Measurements from ENCODE around the gene TSPAN15. TPM values are rescaled to one million over a fixed set of nuclear protein-coding genes. Genes with fewer than 3 reads are reported as not detected.

TSPAN15 gene
- total and polyA plus RNA-seq, 2 donors (not counting 1 experiment from before 2014, with no cell fraction given), result 0.56 to 2.6 TPM

GRCh38 chr10:69418052-69418752 is 33.1 kb upstream of the TSPAN15 start:
- H3K27ac ChIP-seq (ENCODE audit: insufficient read depth, low read length), result no peak overlapping the region
- no peak for DNase-seq (ENCODE audit: low read depth in 2 of 2)
- TF ChIP-seq, protein P1, sequence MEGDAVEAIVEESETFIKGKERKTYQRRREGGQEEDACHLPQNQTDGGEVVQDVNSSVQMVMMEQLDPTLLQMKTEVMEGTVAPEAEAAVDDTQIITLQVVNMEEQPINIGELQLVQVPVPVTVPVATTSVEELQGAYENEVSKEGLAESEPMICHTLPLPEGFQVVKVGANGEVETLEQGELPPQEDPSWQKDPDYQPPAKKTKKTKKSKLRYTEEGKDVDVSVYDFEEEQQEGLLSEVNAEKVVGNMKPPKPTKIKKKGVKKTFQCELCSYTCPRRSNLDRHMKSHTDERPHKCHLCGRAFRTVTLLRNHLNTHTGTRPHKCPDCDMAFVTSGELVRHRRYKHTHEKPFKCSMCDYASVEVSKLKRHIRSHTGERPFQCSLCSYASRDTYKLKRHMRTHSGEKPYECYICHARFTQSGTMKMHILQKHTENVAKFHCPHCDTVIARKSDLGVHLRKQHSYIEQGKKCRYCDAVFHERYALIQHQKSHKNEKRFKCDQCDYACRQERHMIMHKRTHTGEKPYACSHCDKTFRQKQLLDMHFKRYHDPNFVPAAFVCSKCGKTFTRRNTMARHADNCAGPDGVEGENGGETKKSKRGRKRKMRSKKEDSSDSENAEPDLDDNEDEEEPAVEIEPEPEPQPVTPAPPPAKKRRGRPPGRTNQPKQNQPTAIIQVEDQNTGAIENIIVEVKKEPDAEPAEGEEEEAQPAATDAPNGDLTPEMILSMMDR (conservative IDR thresholded peaks at IDR 0.05 in 1 of 2, IDR thresholded peaks at IDR 0.05 in 1 of 2; ENCODE audit: low read depth in 1 of 2, low read length in 2 of 2), result no peak
- no peak for TF ChIP-seq EZH2 (IDR thresholded peaks at IDR 0.05; ENCODE audit: low read length, missing control alignments)
- H3K79me2 ChIP-seq (ENCODE audit: control insufficient read depth, insufficient read depth, low read length), result no peaks in the 10 kb centered on the region
- no peaks in the 10 kb centered on the region for H4K20me1 ChIP-seq (ENCODE audit: control insufficient read depth, extremely low read depth, insufficient read depth, low read length)
- H3K36me3 ChIP-seq (ENCODE audit: control insufficient read depth, insufficient read depth, low read length), result no peaks in the 10 kb centered on the region
- H3K4me2 ChIP-seq (ENCODE audit: extremely low read depth, insufficient read depth, low read length), result no peak overlapping the region
- no peaks in the 10 kb centered on the region for H3K4me1 ChIP-seq (ENCODE audit: control insufficient read depth, extremely low read depth, insufficient read depth, low read length)
- H3K9ac ChIP-seq (ENCODE audit: insufficient read depth, low read length), result no peak overlapping the region
- no peak overlapping the region for H2AFZ ChIP-seq (ENCODE audit: low read length)
- H3K4me3 ChIP-seq (replicated peaks in 1 of 4; ENCODE audit: control extremely low read depth in 1 of 4, insufficient read depth in 1 of 4, low read depth in 3 of 4, low read length in 4 of 4), result no peak overlapping the region
- peaks cover 7% of the 10 kb centered on the region for H3K27me3 ChIP-seq (ENCODE audit: control insufficient read depth, insufficient read depth, low read length)
- H3K9me3 ChIP-seq (ENCODE audit: control insufficient read depth, insufficient read depth, low read depth, low read length), result no peaks in the 10 kb centered on the region

GRCh38 chr10:69419096-69419743 is 32.0 kb upstream of the TSPAN15 start:
- H3K9me3 ChIP-seq (ENCODE audit: control insufficient read depth, insufficient read depth, low read depth, low read length), result no peaks in the 10 kb centered on the region
- H3K4me1 ChIP-seq (ENCODE audit: control insufficient read depth, extremely low read depth, insufficient read depth, low read length), result no peaks in the 10 kb centered on the region
- no peak overlapping the region for H3K4me2 ChIP-seq (ENCODE audit: extremely low read depth, insufficient read depth, low read length)
- no peak overlapping the region for H3K9ac ChIP-seq (ENCODE audit: insufficient read depth, low read length)
- H3K79me2 ChIP-seq (ENCODE audit: control insufficient read depth, insufficient read depth, low read length), result no peaks in the 10 kb centered on the region
- no peaks in the 10 kb centered on the region for H3K36me3 ChIP-seq (ENCODE audit: control insufficient read depth, insufficient read depth, low read length)
- peaks cover 10% of the 10 kb centered on the region for H3K27me3 ChIP-seq (ENCODE audit: control insufficient read depth, insufficient read depth, low read length)
- H2AFZ ChIP-seq (ENCODE audit: low read length), result no peak overlapping the region
- no peak overlapping the region for H3K4me3 ChIP-seq (replicated peaks in 1 of 4; ENCODE audit: control extremely low read depth in 1 of 4, insufficient read depth in 1 of 4, low read depth in 3 of 4, low read length in 4 of 4)
- no peaks in the 10 kb centered on the region for H4K20me1 ChIP-seq (ENCODE audit: control insufficient read depth, extremely low read depth, insufficient read depth, low read length)
- TF ChIP-seq, protein P1 (conservative IDR thresholded peaks at IDR 0.05 in 1 of 2, IDR thresholded peaks at IDR 0.05 in 1 of 2; ENCODE audit: low read depth in 1 of 2, low read length in 2 of 2), result no peak
- no peak for TF ChIP-seq EZH2 (IDR thresholded peaks at IDR 0.05; ENCODE audit: low read length, missing control alignments)
- H3K27ac ChIP-seq (ENCODE audit: insufficient read depth, low read length), result no peak overlapping the region
- DNase-seq (ENCODE audit: low read depth in 2 of 2), result no peak

GRCh38 chr10:69419744-69420126 is 31.5 kb upstream of the TSPAN15 start:
- Histone ChIP-seq H3K36me3 (ENCODE audit: control insufficient read depth, insufficient read depth, low read length) (no peaks in the 10 kb centered on the region), H3K9ac (ENCODE audit: insufficient read depth, low read length) (no peak overlapping the region), H3K4me1 (ENCODE audit: control insufficient read depth, extremely low read depth, insufficient read depth, low read length) (no peaks in the 10 kb centered on the region), H3K4me3 (replicated peaks in 1 of 4; ENCODE audit: control extremely low read depth in 1 of 4, insufficient read depth in 1 of 4, low read depth in 3 of 4, low read length in 4 of 4) (no peak overlapping the region), H3K27me3 (ENCODE audit: control insufficient read depth, insufficient read depth, low read length) (peaks cover 10% of the 10 kb centered on the region), H3K4me2 (ENCODE audit: extremely low read depth, insufficient read depth, low read length) (no peak overlapping the region), H2AFZ (ENCODE audit: low read length) (no peak overlapping the region), H3K27ac (ENCODE audit: insufficient read depth, low read length) (no peak overlapping the region), H3K9me3 (ENCODE audit: control insufficient read depth, insufficient read depth, low read depth, low read length) (no peaks in the 10 kb centered on the region), H4K20me1 (ENCODE audit: control insufficient read depth, extremely low read depth, insufficient read depth, low read length) (no peaks in the 10 kb centered on the region), H3K79me2 (ENCODE audit: control insufficient read depth, insufficient read depth, low read length) (no peaks in the 10 kb centered on the region)
- no peak for TF ChIP-seq EZH2 (IDR thresholded peaks at IDR 0.05; ENCODE audit: low read length, missing control alignments)
- DNase-seq (ENCODE audit: low read depth in 2 of 2), result no peak
